B cell (primary cell): Measurements from ENCODE around the gene ECHDC3. TPM values are rescaled to one million over a fixed set of nuclear protein-coding genes. Genes with fewer than 3 reads are reported as not detected.
A peak's percentile ranks its signal among the peaks of the same experiment; 100 is the strongest.

Experiments
- ATAC-seq: fragments of 200-7000 bp; cut with Tn5 transposase; one replicate; pipeline ENCODE4 v1.10.0; 2021; ENCODE audit warnings: low read depth, mild to moderate bottlenecking, moderate number of reproducible peaks, moderate library complexity
- CTCF ChIA-PET: fragments of 350-600 bp; sonication (Branson Sonifier 250); formaldehyde crosslinking; loops from one replicate; lab custom pipeline; 2021; ENCODE audit warnings: antibody characterized with exemption, inconsistent platforms; lab: Charles Lee
- POLR2A ChIA-PET: fragments of 350-600 bp; sonication (Branson Sonifier 250); formaldehyde crosslinking; loops from one replicate; lab custom pipeline; 2021; ENCODE audit warnings: antibody characterized with exemption; lab: Charles Lee
- DNase-seq: peaks from one replicate; pipeline ENCODE4 v3.0.0; 2013
- H2AFZ ChIP-seq: 2 replicates; pipeline ENCODE4 v1.6.1; 2012; ENCODE audit warnings: mild to moderate bottlenecking, low read depth, low read length; ENCODE audit not compliant: insufficient read depth, poor library complexity, severe bottlenecking
- H3K27ac ChIP-seq, 2 donors: 1 replicate in 1 of 2; 2 replicates in 1 of 2; pipeline ENCODE4 v1.5.1; 2012 to 2013; ENCODE audit warnings: low read length in 2 of 2, mild to moderate bottlenecking in 2 of 2, moderate library complexity in 1 of 2
- H3K27me3 ChIP-seq, 4 experiments: fragments of 200-600 bp in 1 of 4; sonication (generic) in 1 of 4; replicated peaks in 1 of 4; 1 replicate in 2 of 4; 2 replicates in 2 of 4; pipeline versions ENCODE4 v1.6.1 to v1.7.0; 2013 to 2016; ENCODE audit warnings: low read length in 3 of 4, mild to moderate bottlenecking in 2 of 4, mixed read lengths in 1 of 4, moderate library complexity in 1 of 4; ENCODE audit not compliant: insufficient read depth in 4 of 4, control insufficient read depth in 3 of 4; ENCODE audit errors: control extremely low read depth in 1 of 4
- H3K36me3 ChIP-seq, 2 experiments: replicated peaks in 1 of 2; 1 replicate in 1 of 2; 2 replicates in 1 of 2; pipeline versions ENCODE4 v1.6.1 to v1.7.1; 2013; ENCODE audit warnings: low read length in 1 of 2; ENCODE audit not compliant: insufficient read depth in 2 of 2, control insufficient read depth in 1 of 2; ENCODE audit errors: control extremely low read depth in 1 of 2, extremely low read depth in 1 of 2
- H3K4me1 ChIP-seq, 2 donors: fragments of 200-600 bp in 1 of 2; sonication (generic) in 1 of 2; 1 replicate in 1 of 2; 2 replicates in 1 of 2; pipeline versions ENCODE4 v1.5.1 to v1.6.1; 2013 to 2017; ENCODE audit warnings: low read length in 2 of 2; ENCODE audit not compliant: control insufficient read depth in 2 of 2, insufficient read depth in 2 of 2
- H3K4me2 ChIP-seq: replicated peaks from 2 replicates; pipeline ENCODE3; 2012; ENCODE audit warnings: mild to moderate bottlenecking, low read depth, low read length; ENCODE audit not compliant: poor library complexity, severe bottlenecking
- H3K4me3 ChIP-seq, 5 experiments: fragments of 200-600 bp in 1 of 5; sonication (generic) in 1 of 5; 1 replicate in 3 of 5; 2 replicates in 2 of 5; pipeline versions ENCODE4 v1.5.1 to v1.7.0; 2011 to 2016; ENCODE audit warnings: low read length in 4 of 5, mild to moderate bottlenecking in 4 of 5, low read depth in 2 of 5, control low read depth in 1 of 5, moderate library complexity in 1 of 5; ENCODE audit not compliant: insufficient read depth in 1 of 5; ENCODE audit errors: control extremely low read depth in 1 of 5, extremely low read depth in 1 of 5
- H3K79me2 ChIP-seq: fragments of 200-600 bp; sonication (generic); one replicate; pipeline ENCODE4 v1.6.0; 2016; ENCODE audit warnings: low read length; ENCODE audit not compliant: control insufficient read depth, insufficient read depth
- H3K9ac ChIP-seq: fragments of 200-600 bp; sonication (generic); 2 replicates; pipeline ENCODE4 v1.6.1; 2017; ENCODE audit warnings: mild to moderate bottlenecking, low read length, moderate library complexity
- H3K9me3 ChIP-seq, 3 donors: one replicate each; pipeline versions ENCODE4 v1.6.1 to v1.7.1; 2013; ENCODE audit warnings: low read length in 2 of 3; ENCODE audit not compliant: control insufficient read depth in 2 of 3, insufficient read depth in 1 of 3; ENCODE audit errors: control extremely low read depth in 1 of 3
- H4K20me1 ChIP-seq: 2 replicates; pipeline ENCODE4 v1.6.0; 2012; ENCODE audit warnings: mild to moderate bottlenecking, low read length; ENCODE audit not compliant: insufficient read depth, control insufficient read depth, poor library complexity, severe bottlenecking
- H3K27ac Mint-ChIP-seq: one replicate; pipeline ENCODE4 v1.8.0; 2021; ENCODE audit warnings: mixed read lengths
- H3K27me3 Mint-ChIP-seq: one replicate; pipeline ENCODE4 v1.8.0; 2021; ENCODE audit warnings: mixed read lengths
- H3K4me1 Mint-ChIP-seq: one replicate; pipeline ENCODE4 v1.8.0; 2021; ENCODE audit warnings: mixed read lengths
- H3K4me3 Mint-ChIP-seq: one replicate; pipeline ENCODE4 v1.8.0; 2021; ENCODE audit warnings: mixed read lengths
- H3K9me3 Mint-ChIP-seq: one replicate; pipeline ENCODE4 v1.8.0; 2022; ENCODE audit warnings: mixed read lengths; ENCODE audit not compliant: insufficient read depth
- CTCF ChIP-seq: fragments of 200-600 bp; IDR thresholded peaks from one replicate; pipeline ENCODE4 v1.8.0; 2022; ENCODE audit warnings: antibody characterized with exemption, mild to moderate bottlenecking
- EZH2 ChIP-seq: IDR thresholded peaks from 2 replicates; pipeline ENCODE4 v1.6.1; 2012; ENCODE audit warnings: borderline replicate concordance, low read depth, mild to moderate bottlenecking, moderate library complexity, low read length; ENCODE audit not compliant: insufficient read depth, poor library complexity, severe bottlenecking
- WGBS: methylation state at CpG from one replicate; pipeline ENCODE4 v1.1.5; 2013; ENCODE audit warnings: missing lambda C conversion rate; ENCODE audit not compliant: insufficient coverage; 5-methylcytosine and 5-hydroxymethylcytosine counted together
- intact Hi-C: fragments of 100-400 bp; cut with micrococcal nuclease; formaldehyde crosslinking; loops from one replicate; pipeline ENCODE4 v1.10.0; 2022
- polyA plus RNA-seq: library from polyadenylated mRNA; depleted of rRNA; stranded (reverse); fragments of >200 nt; gene quantifications from 2 replicates; pipeline ENCODE4 v1.2.3, GENCODE V29; 2012
- total RNA-seq, 2 donors: library from RNA; stranded (reverse); fragments of 120-200 nt in 1 of 2; gene quantifications; 1 replicate in 1 of 2; 2 replicates in 1 of 2; pipeline versions ENCODE4 v1.2.3 to v1.2.4, GENCODE V29; 2013 to 2022

ECHDC3 gene
- total and polyA plus RNA-seq, 2 donors (not counting 1 experiment from before 2014, with no cell fraction given) = 3.9 to 9.6 TPM

GRCh38 chr10:11756766-11757315 is 14.7 kb downstream of the ECHDC3 start:
- POLR2A ChIA-PET = interaction anchor here (0.7 kb wide), 1 partner anchor 242 kb away, joined by 5 read pairs; no protein-coding TSS in a partner anchor
- Mint-ChIP-seq H3K27me3 (no peaks in the 10 kb centered on the region), H3K4me1 (peaks cover 6% of the 10 kb centered on the region), H3K27ac (no peak overlapping the region), H3K4me3 (no peak overlapping the region), H3K9me3 (no peaks in the 10 kb centered on the region)
- H3K79me2 ChIP-seq = peaks cover 8% of the 10 kb centered on the region
- no peaks in the 10 kb centered on the region for H4K20me1 ChIP-seq
- no peak overlapping the region for H3K4me3 ChIP-seq
- WGBS = 95% methylated on average over 4 of the region's 11 CpGs
- DNase-seq (no peak), ATAC-seq (no peak)
- TF ChIP-seq EZH2 (no peak), CTCF (no peak)
- no peaks in the 10 kb centered on the region for H3K27me3 ChIP-seq
- H3K9me3 ChIP-seq = no peaks in the 10 kb centered on the region
- H3K36me3 ChIP-seq = no peaks in the 10 kb centered on the region
- H3K27ac ChIP-seq = no peak overlapping the region
- intact Hi-C loops = no loop called here
- no peak overlapping the region for H3K4me2 ChIP-seq
- CTCF ChIA-PET = interaction anchor here (0.6 to 7.8 kb wide), 37 partner anchors 8 to 489 kb away, joined by 3 to 95 read pairs (median 5); partner anchors contain the start of gene ECHDC3
- H3K9ac ChIP-seq = no peak overlapping the region
- H3K4me1 ChIP-seq = peaks cover 0 to 7% of the 10 kb centered on the region in 2 donors
- no peak overlapping the region for H2AFZ ChIP-seq

GRCh38 chr10:11757454-11757820 is 15.3 kb downstream of the ECHDC3 start:
- peaks cover 6% of the 10 kb centered on the region for H3K4me1 Mint-ChIP-seq
- Histone ChIP-seq H3K4me3 (no peak overlapping the region), H3K4me2 (no peak overlapping the region), H3K4me1 (peaks cover 0 to 7% of the 10 kb centered on the region in 2 donors), H3K36me3 (no peaks in the 10 kb centered on the region), H3K9me3 (no peaks in the 10 kb centered on the region), H3K9ac (no peak overlapping the region), H2AFZ (peak overlapping the region; percentile 3), H3K79me2 (peaks cover 8% of the 10 kb centered on the region), H3K27ac (no peak overlapping the region), H4K20me1 (no peaks in the 10 kb centered on the region), H3K27me3 (no peaks in the 10 kb centered on the region)
- no peak overlapping the region for H3K27ac Mint-ChIP-seq
- TF ChIP-seq CTCF (no peak), EZH2 (no peak)
- no peaks in the 10 kb centered on the region for H3K27me3 Mint-ChIP-seq
- ATAC-seq = no peak
- ChIA-PET CTCF (interaction anchor here (0.6 to 7.8 kb wide), 59 partner anchors 8 to 585 kb away, joined by 3 to 95 read pairs (median 4); partner anchors contain the start of gene ECHDC3), POLR2A (interaction anchor here (0.6 kb wide), 1 partner anchor 242 kb away, joined by 4 read pairs; no protein-coding TSS in a partner anchor)
- WGBS = 89% methylated on average over 3 of the region's 3 CpGs
- H3K4me3 Mint-ChIP-seq = no peak overlapping the region
- DNase-seq = no peak
- H3K9me3 Mint-ChIP-seq = no peaks in the 10 kb centered on the region
- intact Hi-C loops = no loop called here
